ENCODE measurements around the gene SENP8. TPM values are rescaled to one million over a fixed set of nuclear protein-coding genes. Genes with fewer than 3 reads are reported as not detected.

Gene SENP8
- total and polyA plus RNA-seq, 2 of the 8 experiments (the other 6 are each of a cell fraction or from before 2014, with no cell fraction given) = 4.1 to 6.0 TPM

DNA sequence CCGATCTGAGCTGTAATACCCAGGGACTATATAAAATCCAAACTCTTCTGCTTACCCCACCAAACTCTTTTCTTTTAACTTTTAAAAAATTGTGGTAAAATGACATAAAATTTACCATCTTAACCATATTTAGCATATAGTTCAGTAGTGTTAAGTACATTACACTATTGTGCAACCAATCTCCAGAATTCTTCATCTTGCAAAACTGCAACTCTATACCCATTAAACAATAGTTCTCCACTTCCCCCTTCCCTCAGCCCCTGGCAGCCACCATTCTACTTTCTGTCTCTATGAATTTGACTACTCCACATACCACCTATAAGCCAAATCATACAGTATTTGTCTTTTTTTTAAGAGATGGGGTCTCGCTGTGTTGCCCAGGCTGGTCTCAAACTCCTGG is 38.7 kb downstream of the SENP8 start:
- H3K4ac ChIP-seq (replicated peaks; ENCODE audit: insufficient read length, low read depth, low read length) = no peak overlapping the region
- FAIRE-seq (no peak), DNase-seq (ENCODE audit: low read depth in 1 of 2, low spot score in 2 of 2) (no peak)
- no peak for TF ChIP-seq TAF7 (optimal IDR thresholded peaks at IDR 0.05; ENCODE audit: borderline replicate concordance, low read depth, low read length)
- TF ChIP-seq, protein P1, sequence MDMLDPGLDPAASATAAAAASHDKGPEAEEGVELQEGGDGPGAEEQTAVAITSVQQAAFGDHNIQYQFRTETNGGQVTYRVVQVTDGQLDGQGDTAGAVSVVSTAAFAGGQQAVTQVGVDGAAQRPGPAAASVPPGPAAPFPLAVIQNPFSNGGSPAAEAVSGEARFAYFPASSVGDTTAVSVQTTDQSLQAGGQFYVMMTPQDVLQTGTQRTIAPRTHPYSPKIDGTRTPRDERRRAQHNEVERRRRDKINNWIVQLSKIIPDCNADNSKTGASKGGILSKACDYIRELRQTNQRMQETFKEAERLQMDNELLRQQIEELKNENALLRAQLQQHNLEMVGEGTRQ (IDR thresholded peaks at IDR 0.05; ENCODE audit: low read length) = no peak
- no peak for TF ChIP-seq JUND (IDR thresholded peaks at IDR 0.05; ENCODE audit: low read length)
- TF ChIP-seq SAP30 (IDR thresholded peaks at IDR 0.05; ENCODE audit: insufficient read depth, insufficient replicate concordance, low read length) = no peak
- TF ChIP-seq CHD1 (IDR thresholded peaks at IDR 0.05; ENCODE audit: low read depth, low read length) = no peak
- no peak for TF ChIP-seq RAD21 (IDR thresholded peaks at IDR 0.05 in 1 of 2, conservative IDR thresholded peaks at IDR 0.05 in 1 of 2; ENCODE audit: low read depth in 2 of 2, low read length in 2 of 2)
- TF ChIP-seq CTBP2 (IDR thresholded peaks at IDR 0.05; ENCODE audit: borderline replicate concordance, insufficient read depth, insufficient read length, low read length) = no peak
- TF ChIP-seq HDAC6 (IDR thresholded peaks at IDR 0.05; ENCODE audit: low read depth, low read length) = no peak
- no peak for TF ChIP-seq SIRT6 (IDR thresholded peaks at IDR 0.05; ENCODE audit: low read length)
- H3K9me3 ChIP-seq (ENCODE audit: insufficient read depth in 2 of 2, low read depth in 1 of 2, low read length in 1 of 2) = no peaks in the 10 kb centered on the region
- no peak overlapping the region for H3K18ac ChIP-seq (ENCODE audit: extremely low read depth, low read length)
- H3K79me1 ChIP-seq (ENCODE audit: low read depth, low read length) = no peaks in the 10 kb centered on the region
- ChIA-PET POLR2A (ENCODE audit: partially characterized antibody) (no interaction called here), CTCF (ENCODE audit: partially characterized antibody) (interaction anchor here (0.6 to 2.5 kb wide), 29 partner anchors 8 to 405 kb away, joined by 3 to 21 read pairs (median 4); partner anchors contain the start of gene NR2E3)
- 82% methylated on average over 2 of the region's 2 CpGs; no CpG with 5 or more reads in 1 of the 2 experiments for WGBS, 2 experiments (ENCODE audit: extremely low coverage in 1 of 2, insufficient coverage in 1 of 2, insufficient read length in 1 of 2, insufficient replicate concordance in 2 of 2, low coverage in 1 of 2, low lambda C conversion rate in 2 of 2, missing lambda C conversion rate in 1 of 2)
- no peak overlapping the region for H3K9ac ChIP-seq (replicated peaks in 1 of 4; ENCODE audit: extremely low read depth in 1 of 4, low read depth in 3 of 4, low read length in 3 of 4)
- no peak overlapping the region for H2BK12ac ChIP-seq (ENCODE audit: low read depth, low read length)
- H2BK20ac ChIP-seq (ENCODE audit: low read length) = no peak overlapping the region
- H3K27ac ChIP-seq (ENCODE audit: low read depth, low read length) = no peak overlapping the region
- no peak overlapping the region for H3K14ac ChIP-seq (ENCODE audit: insufficient read length)
- no peak overlapping the region for H3K4me3 ChIP-seq (ENCODE audit: extremely low read depth in 1 of 4, insufficient read depth in 2 of 4, low read depth in 3 of 4, low read length in 4 of 4)
- no peak overlapping the region for H2BK5ac ChIP-seq (ENCODE audit: low read depth, low read length)
- no peaks in the 10 kb centered on the region for H3K36me3 ChIP-seq (ENCODE audit: control insufficient read depth in 2 of 4, insufficient read depth in 4 of 4, low read length in 3 of 4)
- no peak overlapping the region for H4K5ac ChIP-seq (ENCODE audit: insufficient read length, low read depth, low read length)
- no peaks in the 10 kb centered on the region for H4K20me1 ChIP-seq (replicated peaks in 1 of 2; ENCODE audit: control insufficient read depth in 1 of 2, insufficient read depth in 2 of 2, low read length in 2 of 2)
- H3K56ac ChIP-seq (replicated peaks; ENCODE audit: insufficient read length, low read depth, low read length) = no peak overlapping the region
- H2AFZ ChIP-seq (ENCODE audit: low read length) = no peak overlapping the region
- H2BK15ac ChIP-seq (ENCODE audit: low read length) = no peak overlapping the region
- H4K91ac ChIP-seq (replicated peaks; ENCODE audit: insufficient read length, low read length) = no peak overlapping the region
- H3K4me1 ChIP-seq (replicated peaks in 1 of 4; ENCODE audit: control insufficient read depth in 3 of 4, insufficient read depth in 4 of 4, low read length in 3 of 4) = no peaks in the 10 kb centered on the region
- no peak overlapping the region for H3K4me2 ChIP-seq (ENCODE audit: insufficient read depth in 1 of 2, low read depth in 2 of 2, low read length in 2 of 2)
- no peak overlapping the region for H2BK120ac ChIP-seq (replicated peaks; ENCODE audit: low read depth, low read length)
- H4K8ac ChIP-seq (ENCODE audit: extremely low read depth, insufficient read depth, low read length) = no peak overlapping the region
- H3K23ac ChIP-seq (ENCODE audit: insufficient read length) = no peak overlapping the region
- H2AK5ac ChIP-seq (ENCODE audit: low read depth, low read length) = no peak overlapping the region
- peaks cover 0 to 4% (median 0%) of the 10 kb centered on the region in 4 experiments; a peak in 2 of 7 replicates for H3K27me3 ChIP-seq (replicated peaks in 1 of 4; ENCODE audit: control insufficient read depth in 3 of 4, extremely low read depth in 1 of 4, insufficient read depth in 3 of 4, low read length in 3 of 4)
- H3K23me2 ChIP-seq (ENCODE audit: low read depth, low read length) = no peaks in the 10 kb centered on the region; the same call in 1 of the 2 replicates
- no peaks in the 10 kb centered on the region for H3K79me2 ChIP-seq (ENCODE audit: control insufficient read depth in 1 of 2, insufficient read depth in 2 of 2, low read length in 2 of 2)
